HG03378 (cell line): ENCODE results near the gene SERPINB5.

Experiments
- ATAC-seq: cut with Tn5 transposase; IDR thresholded peaks from one replicate; pipeline ENCODE4 v1.9.1; 2021; ENCODE audit warnings: mild to moderate bottlenecking, moderate library complexity; ENCODE audit not compliant: unreplicated experiment

SERPINB5 gene

DNA sequence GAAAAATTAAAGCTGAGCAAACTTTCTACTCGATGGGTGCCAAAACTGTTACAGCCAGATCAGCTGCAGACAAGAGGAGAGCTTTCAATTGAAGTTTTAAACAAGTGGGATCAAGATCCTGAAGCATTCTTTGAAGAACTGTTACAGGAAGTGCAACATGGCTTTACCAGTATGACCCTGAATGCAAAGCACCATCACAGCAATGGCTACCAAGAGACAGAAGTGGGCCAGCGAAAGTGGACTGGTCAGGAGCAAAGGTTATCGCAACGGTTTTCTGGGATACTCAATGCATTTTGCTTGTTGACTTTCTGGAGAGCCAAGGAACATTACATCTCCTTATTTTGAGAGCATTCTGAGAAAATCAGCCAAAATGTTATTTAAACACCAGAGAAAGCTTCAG is 9.1 kb upstream of the SERPINB5 start:
- ATAC-seq: no peak

DNA sequence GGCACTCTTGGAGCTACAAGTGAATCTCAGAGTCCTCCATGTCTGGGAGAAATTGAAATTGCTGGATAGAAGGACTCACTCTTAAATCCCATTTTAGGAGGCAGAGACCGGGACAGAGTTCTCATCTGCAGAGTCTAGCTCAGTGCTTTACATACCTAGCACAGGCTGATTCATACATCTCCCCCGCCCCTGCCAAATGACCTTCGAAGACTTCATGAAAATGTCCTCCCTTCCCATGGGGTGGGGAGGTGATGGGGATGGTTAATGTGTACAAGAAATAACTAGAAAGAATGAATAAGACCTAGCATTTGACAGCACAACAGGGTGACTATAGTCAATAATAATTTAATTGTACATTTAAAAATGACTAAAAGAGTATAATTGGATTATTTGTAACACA is 8.2 kb upstream of the SERPINB5 start:
- ATAC-seq: no peak

- no peak for ATAC-seq
Measured at GRCh38 chr18:63470751-63471150, 6.0 kb upstream of the SERPINB5 start.

DNA sequence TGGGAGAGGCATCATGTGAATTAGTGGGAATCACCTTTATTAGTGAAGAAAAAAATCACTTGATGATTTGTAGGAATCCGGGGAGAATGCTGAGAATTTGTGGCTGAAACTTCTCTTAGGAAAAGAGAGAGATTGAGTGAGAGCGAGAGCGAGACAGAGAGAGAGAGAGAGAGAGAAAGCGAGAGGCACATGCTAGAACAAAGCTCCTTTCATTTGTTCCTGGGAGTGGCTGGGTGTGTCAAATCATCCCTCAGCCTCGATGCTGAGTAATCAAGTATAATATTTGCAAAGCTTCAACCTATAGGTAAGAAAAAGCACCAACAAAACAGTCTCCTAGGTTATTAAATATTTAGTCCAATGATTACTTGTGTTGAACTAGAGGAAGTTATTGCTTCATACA is 4.4 kb upstream of the SERPINB5 start:
- no peak for ATAC-seq

DNA sequence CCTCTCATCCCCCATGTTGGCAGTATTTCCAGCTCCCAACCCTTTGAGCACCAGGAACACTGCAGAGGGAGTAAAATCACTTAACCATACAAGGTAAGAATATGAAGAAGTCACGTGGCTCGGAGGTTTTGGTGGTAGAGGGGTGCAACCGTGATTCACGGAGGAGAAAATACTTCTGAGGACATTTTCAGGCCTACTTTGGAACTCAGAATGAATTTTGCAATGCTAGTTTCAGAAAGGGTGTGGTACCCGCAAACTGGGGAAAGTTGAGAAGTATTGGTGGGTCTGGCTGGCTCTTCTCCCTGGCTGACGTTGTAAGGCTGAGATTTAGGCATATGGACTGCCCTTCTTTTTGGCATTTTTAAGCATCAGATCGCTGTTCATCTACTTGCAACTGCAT is 442 bp downstream of the SERPINB5 start:
- no peak for ATAC-seq

DNA sequence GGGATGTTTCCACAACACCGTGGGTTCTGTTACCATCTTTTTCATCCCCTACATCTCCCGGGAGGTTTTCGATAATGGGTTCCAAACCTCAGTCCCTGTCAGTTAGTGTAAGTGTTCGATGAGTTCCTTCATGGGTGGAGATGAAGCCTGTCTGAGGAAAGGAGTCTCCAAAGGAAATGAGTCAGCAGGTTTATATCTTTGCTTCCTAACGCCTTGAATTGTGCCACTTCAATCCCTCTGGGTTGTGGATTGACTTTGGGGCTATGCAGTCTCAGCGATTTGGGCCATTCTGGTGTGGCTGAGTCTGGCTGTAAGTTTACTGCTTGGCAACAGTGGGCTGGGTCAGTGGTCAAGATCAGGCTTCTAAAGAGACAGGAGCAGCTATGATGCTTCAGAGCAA is 1.2 kb downstream of the SERPINB5 start:
- no peak for ATAC-seq

DNA sequence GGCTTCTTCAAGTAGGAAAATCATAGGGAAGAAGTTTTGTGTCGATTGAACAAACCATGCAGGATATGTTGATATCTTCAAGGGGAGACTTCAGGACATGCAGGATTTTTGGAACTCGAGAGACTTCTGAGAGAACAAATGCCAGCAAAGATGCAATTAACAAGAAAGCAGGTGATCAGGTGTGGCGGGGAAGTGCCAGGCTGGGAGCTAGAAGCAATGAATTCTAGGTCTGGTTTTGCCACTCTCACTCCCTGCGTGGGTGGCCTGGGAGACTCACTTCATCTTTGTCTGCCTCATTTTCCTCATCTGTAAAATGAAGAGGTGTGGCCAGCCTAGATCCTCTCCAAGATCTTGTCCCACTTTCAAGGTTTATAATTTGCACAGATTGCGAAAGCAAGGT is 3.1 kb downstream of the SERPINB5 start:
- no peak for ATAC-seq

GRCh38 chr18:63480476-63480875 is 3.7 kb downstream of the SERPINB5 start:
- no peak for ATAC-seq

DNA sequence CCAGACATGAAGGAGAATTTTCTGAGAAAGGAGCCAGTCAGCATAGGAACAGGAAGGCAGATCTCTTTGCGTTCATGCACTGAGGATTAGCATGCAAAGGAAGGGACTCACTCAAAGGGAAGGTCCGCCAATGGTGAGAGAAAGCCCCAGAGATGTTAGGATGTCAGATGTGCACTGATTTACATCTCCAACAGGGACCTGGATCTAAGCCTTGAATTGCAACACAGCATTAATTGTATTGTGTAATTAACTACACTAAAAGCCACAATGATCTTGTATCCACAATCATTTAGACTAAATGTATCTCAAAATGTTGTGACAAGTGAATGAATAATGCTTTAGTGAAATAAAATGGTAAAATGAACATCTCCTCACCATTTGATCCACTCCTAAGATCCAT is 4.2 kb downstream of the SERPINB5 start:
- no peak for ATAC-seq

DNA sequence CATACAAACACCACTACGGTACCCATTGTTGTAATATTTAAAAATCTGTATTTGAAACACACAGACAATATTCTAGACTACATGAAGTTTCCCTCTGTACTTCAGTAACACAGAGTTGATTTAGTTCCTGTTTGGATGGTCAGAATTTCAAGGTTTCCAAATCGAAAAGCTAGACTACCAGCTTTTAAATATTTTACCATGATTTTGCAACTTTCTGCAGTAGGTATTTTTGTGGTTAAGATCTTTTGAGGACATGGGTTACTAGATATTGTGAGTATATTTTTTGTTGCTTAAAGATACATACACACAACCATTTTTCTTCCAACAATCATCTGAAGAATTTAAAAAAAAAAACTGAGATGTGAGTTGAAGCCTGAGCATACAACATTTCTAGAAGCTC is 10.9 kb downstream of the SERPINB5 start:
- ATAC-seq: no peak

DNA sequence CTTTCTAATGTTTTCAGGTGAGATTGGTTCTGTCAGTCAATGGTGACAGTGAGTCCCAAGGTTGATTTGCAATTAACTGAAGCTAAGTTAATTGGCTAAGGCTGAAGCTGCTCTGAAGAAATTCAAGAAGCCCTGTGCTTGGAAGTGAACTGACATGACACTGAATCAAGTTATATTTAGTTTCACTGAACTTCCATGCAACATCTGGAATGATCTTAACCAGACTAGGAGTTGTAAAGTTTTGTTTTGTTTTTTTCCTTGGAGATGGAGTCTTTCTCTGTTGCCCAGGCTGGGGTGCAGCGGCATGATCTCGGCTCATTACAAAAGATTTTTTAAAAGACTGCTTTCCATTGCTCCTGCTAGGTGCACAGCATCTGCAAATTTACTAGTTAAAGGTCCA is 11.4 kb downstream of the SERPINB5 start:
- no peak for ATAC-seq

GRCh38 chr18:63492851-63493250 is 16.1 kb downstream of the SERPINB5 start:
- ATAC-seq: no peak

DNA sequence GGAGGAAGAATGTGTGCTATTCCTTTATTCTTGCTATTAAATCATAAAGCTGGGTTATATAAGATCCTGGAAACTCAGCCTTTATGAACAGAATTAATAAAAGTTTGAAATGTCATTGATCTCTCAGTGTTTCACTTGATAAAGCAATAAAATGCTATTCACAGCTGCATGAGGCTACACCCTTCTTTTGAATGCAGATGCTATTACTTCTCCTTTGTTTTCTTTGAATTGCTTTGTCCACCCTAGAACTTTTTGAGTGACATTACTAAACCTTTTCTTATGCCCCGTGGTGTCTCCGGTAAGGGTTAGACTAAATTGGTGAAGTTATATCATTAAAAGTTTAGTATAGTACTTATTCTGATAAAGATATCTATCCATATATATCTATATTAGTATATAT is 18.9 kb downstream of the SERPINB5 start:
- ATAC-seq: no peak

GRCh38 chr18:63505566-63506335 is 29.0 kb downstream of the SERPINB5 start:
- peak; percentile 76 for ATAC-seq

- ATAC-seq: no peak
Measured at GRCh38 chr18:63506336-63506646, 29.5 kb downstream of the SERPINB5 start.

- no peak for ATAC-seq
Measured at GRCh38 chr18:63508596-63508995, 31.8 kb downstream of the SERPINB5 start.

DNA sequence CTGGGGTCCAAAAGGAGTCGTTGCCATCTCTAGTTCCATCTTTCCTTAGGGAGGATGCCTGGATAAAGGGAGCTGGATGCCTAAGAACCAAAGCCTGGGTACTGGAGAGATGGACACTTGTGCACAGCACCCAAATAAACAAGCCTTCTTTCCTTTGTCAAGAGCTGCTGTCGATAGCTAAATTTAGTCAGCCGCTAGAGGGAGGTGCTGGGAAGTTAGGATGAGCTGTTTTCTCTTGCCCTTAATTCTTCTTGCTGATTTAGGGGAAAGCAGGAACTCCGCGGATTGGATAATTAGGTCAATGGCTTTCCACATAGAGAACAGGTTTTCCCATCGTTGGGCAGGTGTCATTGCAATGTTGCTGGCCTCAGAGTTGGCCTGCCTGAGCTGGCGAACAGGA is 34.5 kb downstream of the SERPINB5 start:
- ATAC-seq: no peak

DNA sequence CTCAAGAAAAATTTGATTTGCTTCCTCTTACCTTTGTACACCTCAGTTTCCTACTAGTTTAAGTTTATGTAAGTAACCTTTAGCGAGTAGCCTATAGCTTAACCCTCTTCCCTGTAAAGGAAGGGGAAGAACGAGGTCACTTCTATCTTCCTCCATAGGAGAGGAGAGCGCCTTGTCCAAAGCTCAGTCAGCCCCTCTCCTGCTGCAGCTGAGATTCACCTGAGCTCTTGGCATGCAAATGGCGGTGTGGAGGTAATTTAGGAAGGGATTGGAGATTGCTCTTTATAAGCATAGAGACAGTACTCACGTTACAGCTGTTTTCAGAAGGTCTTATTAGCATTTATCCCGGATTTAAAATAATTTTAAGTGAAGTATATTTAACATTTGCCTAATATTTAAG is 37.6 kb downstream of the SERPINB5 start:
- ATAC-seq: no peak

DNA sequence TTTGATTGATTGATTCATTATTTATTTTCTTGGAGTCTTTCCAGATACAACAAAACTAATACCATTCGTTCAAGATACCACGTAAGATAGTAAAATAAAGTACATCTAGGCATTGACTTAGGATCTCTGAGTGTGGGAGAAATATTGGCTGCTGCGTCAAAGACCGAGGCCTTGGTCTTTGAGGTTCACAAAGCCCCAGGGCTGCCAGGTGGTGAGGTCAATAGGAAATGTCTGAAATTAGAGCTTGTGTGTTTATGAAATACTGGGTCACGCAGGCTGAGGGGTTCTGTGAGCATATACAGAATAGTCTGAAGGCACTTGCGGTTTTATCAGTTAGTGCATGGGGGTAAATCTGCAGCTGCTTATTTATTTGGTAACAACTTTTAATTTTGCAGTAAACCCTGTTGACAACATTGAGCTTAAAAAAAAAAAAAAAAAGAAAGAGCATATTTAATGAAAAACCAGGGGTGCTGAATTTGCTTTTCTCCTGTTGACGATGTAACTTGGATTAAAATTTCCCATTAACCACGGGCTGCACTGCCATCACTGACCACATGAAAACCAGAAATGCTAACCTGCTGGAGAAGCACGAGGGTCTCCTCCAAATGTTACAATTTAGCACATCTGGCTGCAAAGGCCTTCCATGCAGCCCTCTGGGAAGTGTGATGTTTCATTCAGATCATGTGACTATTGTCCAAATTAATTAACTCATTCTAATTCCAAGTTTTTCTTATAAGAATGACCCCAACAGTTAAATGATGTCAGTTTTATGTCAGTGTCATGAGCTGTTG is 38.3 kb downstream of the SERPINB5 start:
- no peak for ATAC-seq

GRCh38 chr18:63515801-63516200 is 39.0 kb downstream of the SERPINB5 start:
- no peak for ATAC-seq

DNA sequence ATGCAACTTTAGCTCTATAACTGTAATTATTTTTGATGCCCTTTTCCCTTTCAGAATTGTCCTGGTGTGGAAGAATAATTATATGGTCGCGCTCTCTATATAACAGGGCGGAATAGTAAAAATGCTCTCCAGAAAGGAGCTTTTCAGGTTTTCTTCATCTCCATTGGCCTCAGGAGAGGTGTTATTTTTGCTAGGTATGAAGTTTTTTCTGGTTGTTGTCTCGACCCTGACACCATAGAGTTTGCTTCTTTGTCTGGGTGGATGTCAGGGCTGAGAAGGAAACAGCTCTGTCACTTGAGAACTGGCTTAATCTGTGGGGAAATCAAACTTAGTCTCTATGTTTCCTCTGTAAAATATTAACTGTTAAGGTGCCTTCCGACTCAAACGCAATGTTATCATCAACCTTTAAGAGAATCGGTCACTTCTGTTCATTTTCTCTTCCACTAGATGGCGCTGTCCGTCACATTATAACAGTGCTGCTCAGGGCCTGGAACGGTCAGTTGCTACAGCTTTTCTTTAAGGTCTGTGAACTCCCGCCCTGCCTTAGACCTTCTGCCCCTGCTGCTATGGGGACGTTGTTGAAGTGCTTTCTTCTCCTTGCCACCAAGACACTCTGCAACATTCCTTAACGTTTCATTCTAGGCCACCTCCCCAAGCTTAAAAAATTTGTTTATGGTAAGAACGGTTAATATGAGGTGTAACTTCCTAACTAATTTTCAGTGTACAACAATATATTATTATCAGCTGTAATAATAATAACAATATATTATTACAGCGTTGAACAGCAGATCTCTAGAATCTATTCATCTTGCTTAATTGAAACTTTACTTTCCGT is 41.6 kb downstream of the SERPINB5 start:
- ATAC-seq: peak; percentile 93
